ENCODE data around the gene DNAH14.

The DNAH14 gene

DNA sequence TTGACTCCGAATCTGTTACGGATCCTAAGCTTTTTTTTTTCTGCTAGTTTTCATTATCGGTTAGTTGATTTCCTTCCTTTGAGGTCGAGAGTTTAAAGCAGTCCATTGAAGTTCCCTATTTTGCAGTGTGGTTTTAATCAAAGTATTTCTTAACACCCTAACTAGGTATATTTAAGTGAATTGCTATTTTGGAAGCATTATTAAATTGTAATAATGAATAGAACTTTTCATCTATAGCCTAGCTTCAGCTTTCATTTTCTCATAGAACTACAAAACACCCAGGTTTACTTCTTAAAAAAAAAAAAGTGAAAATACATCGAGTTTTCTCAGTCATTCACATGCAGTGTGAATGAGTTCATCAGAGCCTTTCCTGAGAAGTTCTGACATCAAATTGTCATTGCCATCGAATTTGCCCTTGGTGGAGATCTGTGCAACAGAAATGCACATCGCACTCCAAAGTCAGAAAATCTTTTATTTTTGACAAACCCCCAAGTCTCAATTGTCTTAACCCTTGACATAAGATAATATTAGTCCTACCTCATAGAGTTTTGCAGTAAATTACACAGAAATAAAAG lies 499.5 kb downstream of the DNAH14 start (continued):
- TF ChIP-seq ZFP41 (tag by site-specific recombination; IDR thresholded peaks at IDR 0.05; ENCODE audit: borderline replicate concordance) = no peak
- no peak for TF ChIP-seq ZNF660 (tag by site-specific recombination; IDR thresholded peaks at IDR 0.05)
- no peak for TF ChIP-seq ZNF24 (tag by site-specific recombination; IDR thresholded peaks at IDR 0.05)
- TF ChIP-seq, protein P1, sequence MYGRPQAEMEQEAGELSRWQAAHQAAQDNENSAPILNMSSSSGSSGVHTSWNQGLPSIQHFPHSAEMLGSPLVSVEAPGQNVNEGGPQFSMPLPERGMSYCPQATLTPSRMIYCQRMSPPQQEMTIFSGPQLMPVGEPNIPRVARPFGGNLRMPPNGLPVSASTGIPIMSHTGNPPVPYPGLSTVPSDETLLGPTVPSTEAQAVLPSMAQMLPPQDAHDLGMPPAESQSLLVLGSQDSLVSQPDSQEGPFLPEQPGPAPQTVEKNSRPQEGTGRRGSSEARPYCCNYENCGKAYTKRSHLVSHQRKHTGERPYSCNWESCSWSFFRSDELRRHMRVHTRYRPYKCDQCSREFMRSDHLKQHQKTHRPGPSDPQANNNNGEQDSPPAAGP (tag by site-specific recombination; IDR thresholded peaks at IDR 0.05) = no peak
- no peak for TF ChIP-seq ZNF274 (IDR thresholded peaks at IDR 0.05; ENCODE audit: low read length)
- no peak for TF ChIP-seq ZNF274 (tag by site-specific recombination; IDR thresholded peaks at IDR 0.05; ENCODE audit: borderline replicate concordance)
- no peak for TF ChIP-seq ZNF324 (tag by site-specific recombination; IDR thresholded peaks at IDR 0.05)
- TF ChIP-seq, protein P2, sequence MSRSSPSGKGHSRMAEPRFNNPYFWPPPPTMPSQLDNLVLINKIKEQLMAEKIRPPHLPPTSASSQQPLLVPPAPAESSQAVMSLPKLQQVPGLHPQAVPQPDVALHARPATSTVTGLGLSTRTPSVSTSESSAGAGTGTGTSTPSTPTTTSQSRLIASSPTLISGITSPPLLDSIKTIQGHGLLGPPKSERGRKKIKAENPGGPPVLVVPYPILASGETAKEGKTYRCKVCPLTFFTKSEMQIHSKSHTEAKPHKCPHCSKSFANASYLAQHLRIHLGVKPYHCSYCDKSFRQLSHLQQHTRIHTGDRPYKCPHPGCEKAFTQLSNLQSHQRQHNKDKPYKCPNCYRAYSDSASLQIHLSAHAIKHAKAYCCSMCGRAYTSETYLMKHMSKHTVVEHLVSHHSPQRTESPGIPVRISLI (tag by site-specific recombination; IDR thresholded peaks at IDR 0.05) = peak; percentile 82; the same call in 1 of the 2 replicates
- TF ChIP-seq ZNF639 (tag by site-specific recombination; IDR thresholded peaks at IDR 0.05) = 0 out of 2 replicates have a peak, but pooled peaks have one; percentile 8
- TF ChIP-seq IKZF3 (tag by site-specific recombination; IDR thresholded peaks at IDR 0.05) = no peak
- TF ChIP-seq KLF10 (tag by site-specific recombination; IDR thresholded peaks at IDR 0.05) = no peak

DNA sequence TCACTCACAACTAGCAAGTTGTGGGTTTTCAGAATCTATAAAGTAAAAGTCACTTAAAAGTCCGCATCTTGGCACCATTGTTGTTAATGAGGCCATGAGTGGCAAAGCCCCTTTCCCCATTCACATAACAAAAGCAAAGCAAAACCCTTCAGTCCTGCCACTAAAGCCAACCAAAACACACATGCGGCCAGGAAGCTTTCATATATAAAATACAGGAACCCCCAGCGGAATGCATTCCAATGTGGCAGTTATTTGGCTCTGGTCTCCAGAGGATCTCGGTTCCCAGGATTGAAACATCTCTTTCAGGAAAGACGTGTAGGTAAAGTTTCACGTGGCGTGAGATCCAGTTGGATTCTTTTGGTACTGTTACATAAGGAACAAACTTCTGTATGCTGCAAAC lies 500.8 kb downstream of the DNAH14 start:
- Histone ChIP-seq H3K36me3 (ENCODE audit: control insufficient read depth in 2 of 2, insufficient read depth in 1 of 2, low read length in 2 of 2) (no peaks in the 10 kb centered on the region), H3K4me1 (ENCODE audit: control insufficient read depth, insufficient read depth, low read length) (peaks cover 5% of the 10 kb centered on the region), H3K4me3 (ENCODE audit: low read depth, low read length) (no peak overlapping the region), H3K27ac (ENCODE audit: extremely low read depth, low read depth, low read length) (no peak overlapping the region), H3K9me3 (ENCODE audit: control insufficient read depth, insufficient read depth, low read depth, low read length) (no peaks in the 10 kb centered on the region)
- POLR2A ChIA-PET = interaction anchor here (0.7 kb wide), 1 partner anchor 16 kb away, joined by 5 read pairs; no protein-coding TSS in a partner anchor
- CTCF ChIA-PET = interaction anchor here (0.7 to 1.8 kb wide), 2 partner anchors 10 to 493 kb away, joined by 3 to 6 read pairs; partner anchors contain the start of gene PYCR2
- TF ChIP-seq ZNF785 (tag by site-specific recombination; IDR thresholded peaks at IDR 0.05) = no peak
- TF ChIP-seq ZNF202 (tag by site-specific recombination; IDR thresholded peaks at IDR 0.05; ENCODE audit: borderline replicate concordance) = no peak
- no peak for TF ChIP-seq ZNF169 (tag by site-specific recombination; IDR thresholded peaks at IDR 0.05)
- no peak for TF ChIP-seq ZBTB20 (tag by site-specific recombination; IDR thresholded peaks at IDR 0.05)
- no peak for TF ChIP-seq ZNF223 (tag by site-specific recombination; IDR thresholded peaks at IDR 0.05)
- no peak for TF ChIP-seq GLI4 (tag by site-specific recombination; IDR thresholded peaks at IDR 0.05)
- TF ChIP-seq ZBTB7A (tag by site-specific recombination; IDR thresholded peaks at IDR 0.05; ENCODE audit: low read depth) = no peak
- no peak for TF ChIP-seq ZNF433 (tag by site-specific recombination; IDR thresholded peaks at IDR 0.05; ENCODE audit: low read depth)
- TF ChIP-seq, protein P3, sequence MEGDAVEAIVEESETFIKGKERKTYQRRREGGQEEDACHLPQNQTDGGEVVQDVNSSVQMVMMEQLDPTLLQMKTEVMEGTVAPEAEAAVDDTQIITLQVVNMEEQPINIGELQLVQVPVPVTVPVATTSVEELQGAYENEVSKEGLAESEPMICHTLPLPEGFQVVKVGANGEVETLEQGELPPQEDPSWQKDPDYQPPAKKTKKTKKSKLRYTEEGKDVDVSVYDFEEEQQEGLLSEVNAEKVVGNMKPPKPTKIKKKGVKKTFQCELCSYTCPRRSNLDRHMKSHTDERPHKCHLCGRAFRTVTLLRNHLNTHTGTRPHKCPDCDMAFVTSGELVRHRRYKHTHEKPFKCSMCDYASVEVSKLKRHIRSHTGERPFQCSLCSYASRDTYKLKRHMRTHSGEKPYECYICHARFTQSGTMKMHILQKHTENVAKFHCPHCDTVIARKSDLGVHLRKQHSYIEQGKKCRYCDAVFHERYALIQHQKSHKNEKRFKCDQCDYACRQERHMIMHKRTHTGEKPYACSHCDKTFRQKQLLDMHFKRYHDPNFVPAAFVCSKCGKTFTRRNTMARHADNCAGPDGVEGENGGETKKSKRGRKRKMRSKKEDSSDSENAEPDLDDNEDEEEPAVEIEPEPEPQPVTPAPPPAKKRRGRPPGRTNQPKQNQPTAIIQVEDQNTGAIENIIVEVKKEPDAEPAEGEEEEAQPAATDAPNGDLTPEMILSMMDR (tag by site-specific recombination; IDR thresholded peaks at IDR 0.05) = no peak
- no peak for TF ChIP-seq ZFP3 (tag by site-specific recombination; IDR thresholded peaks at IDR 0.05; ENCODE audit: low read depth)
- TF ChIP-seq, protein P4, sequence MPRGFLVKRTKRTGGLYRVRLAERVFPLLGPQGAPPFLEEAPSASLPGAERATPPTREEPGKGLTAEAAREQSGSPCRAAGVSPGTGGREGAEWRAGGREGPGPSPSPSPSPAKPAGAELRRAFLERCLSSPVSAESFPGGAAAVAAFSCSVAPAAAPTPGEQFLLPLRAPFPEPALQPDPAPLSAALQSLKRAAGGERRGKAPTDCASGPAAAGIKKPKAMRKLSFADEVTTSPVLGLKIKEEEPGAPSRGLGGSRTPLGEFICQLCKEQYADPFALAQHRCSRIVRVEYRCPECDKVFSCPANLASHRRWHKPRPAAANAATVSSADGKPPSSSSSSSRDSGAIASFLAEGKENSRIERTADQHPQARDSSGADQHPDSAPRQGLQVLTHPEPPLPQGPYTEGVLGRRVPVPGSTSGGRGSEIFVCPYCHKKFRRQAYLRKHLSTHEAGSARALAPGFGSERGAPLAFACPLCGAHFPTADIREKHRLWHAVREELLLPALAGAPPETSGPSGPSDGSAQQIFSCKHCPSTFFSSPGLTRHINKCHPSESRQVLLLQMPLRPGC (tag by site-specific recombination; IDR thresholded peaks at IDR 0.05) = no peak
- no peak for TF ChIP-seq ZNF335 (tag by site-specific recombination; conservative IDR thresholded peaks at IDR 0.05)
- TF ChIP-seq ZNF529 (tag by site-specific recombination; IDR thresholded peaks at IDR 0.05; ENCODE audit: insufficient replicate concordance) = no peak
- TF ChIP-seq MYNN (tag by site-specific recombination; IDR thresholded peaks at IDR 0.05; ENCODE audit: borderline replicate concordance) = no peak
- TF ChIP-seq, protein P5, sequence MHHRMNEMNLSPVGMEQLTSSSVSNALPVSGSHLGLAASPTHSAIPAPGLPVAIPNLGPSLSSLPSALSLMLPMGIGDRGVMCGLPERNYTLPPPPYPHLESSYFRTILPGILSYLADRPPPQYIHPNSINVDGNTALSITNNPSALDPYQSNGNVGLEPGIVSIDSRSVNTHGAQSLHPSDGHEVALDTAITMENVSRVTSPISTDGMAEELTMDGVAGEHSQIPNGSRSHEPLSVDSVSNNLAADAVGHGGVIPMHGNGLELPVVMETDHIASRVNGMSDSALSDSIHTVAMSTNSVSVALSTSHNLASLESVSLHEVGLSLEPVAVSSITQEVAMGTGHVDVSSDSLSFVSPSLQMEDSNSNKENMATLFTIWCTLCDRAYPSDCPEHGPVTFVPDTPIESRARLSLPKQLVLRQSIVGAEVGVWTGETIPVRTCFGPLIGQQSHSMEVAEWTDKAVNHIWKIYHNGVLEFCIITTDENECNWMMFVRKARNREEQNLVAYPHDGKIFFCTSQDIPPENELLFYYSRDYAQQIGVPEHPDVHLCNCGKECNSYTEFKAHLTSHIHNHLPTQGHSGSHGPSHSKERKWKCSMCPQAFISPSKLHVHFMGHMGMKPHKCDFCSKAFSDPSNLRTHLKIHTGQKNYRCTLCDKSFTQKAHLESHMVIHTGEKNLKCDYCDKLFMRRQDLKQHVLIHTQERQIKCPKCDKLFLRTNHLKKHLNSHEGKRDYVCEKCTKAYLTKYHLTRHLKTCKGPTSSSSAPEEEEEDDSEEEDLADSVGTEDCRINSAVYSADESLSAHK (tag by site-specific recombination; IDR thresholded peaks at IDR 0.05) = no peak
